CD4-positive, alpha-beta memory T cell (primary cell): ENCODE measurements around the gene CD1B. TPM values are rescaled to one million over a fixed set of nuclear protein-coding genes. Genes with fewer than 3 reads are reported as not detected.

Source experiments
- CTCF ChIA-PET: fragments of 350-600 bp; sonication (Branson Sonifier 250); formaldehyde crosslinking; loops from one replicate; lab custom pipeline; 2021; ENCODE audit warnings: inconsistent platforms; ENCODE audit not compliant: partially characterized antibody; lab: Charles Lee
- POLR2A ChIA-PET: fragments of 350-600 bp; sonication (Branson Sonifier 250); formaldehyde crosslinking; loops from one replicate; lab custom pipeline; 2021; ENCODE audit not compliant: partially characterized antibody; lab: Charles Lee
- DNase-seq, 5 donors: peaks; one replicate each; pipeline versions ENCODE4 v3.0.0 to v3.0.0-alpha.2; 2020 to 2022; ENCODE audit warnings: mixed read lengths in 1 of 5
- H3K27ac ChIP-seq: one replicate; pipeline ENCODE4 v1.7.0; 2013; ENCODE audit warnings: low read depth, low read length
- H3K27me3 ChIP-seq: 2 replicates; pipeline ENCODE4 v1.7.0; 2013; ENCODE audit warnings: mild to moderate bottlenecking, low read length, moderate library complexity; ENCODE audit not compliant: insufficient read depth
- H3K36me3 ChIP-seq: 2 replicates; pipeline ENCODE4 v1.7.0; 2013; ENCODE audit warnings: mild to moderate bottlenecking, low read length, moderate library complexity; ENCODE audit not compliant: insufficient read depth
- H3K4me1 ChIP-seq: 2 replicates; pipeline ENCODE4 v1.7.0; 2013; ENCODE audit warnings: mild to moderate bottlenecking, low read length, moderate library complexity; ENCODE audit not compliant: insufficient read depth
- H3K4me3 ChIP-seq, 2 donors: one replicate each; pipeline ENCODE4 v1.7.0; 2013; ENCODE audit warnings: low read length in 2 of 2, mild to moderate bottlenecking in 1 of 2
- H3K9me3 ChIP-seq, 2 donors: one replicate each; pipeline ENCODE4 v1.7.0; 2013; ENCODE audit warnings: low read length in 2 of 2, control low read depth in 1 of 2; ENCODE audit not compliant: control insufficient read depth in 1 of 2
- H3K27ac Mint-ChIP-seq, 7 donors: one replicate each; pipeline ENCODE4 v1.8.0; 2020 to 2021; ENCODE audit warnings: mixed read lengths in 7 of 7, mild to moderate bottlenecking in 6 of 7, inconsistent platforms in 3 of 7, moderate library complexity in 3 of 7
- H3K27me3 Mint-ChIP-seq, 2 donors: one replicate each; pipeline ENCODE4 v1.8.0; 2020 to 2021; ENCODE audit warnings: mixed read lengths in 2 of 2
- H3K36me3 Mint-ChIP-seq, 2 donors: one replicate each; pipeline ENCODE4 v1.8.0; 2020 to 2021; ENCODE audit warnings: mixed read lengths in 2 of 2, inconsistent platforms in 1 of 2, mild to moderate bottlenecking in 1 of 2
- H3K4me1 Mint-ChIP-seq, 4 donors: one replicate each; pipeline ENCODE4 v1.8.0; 2020 to 2021; ENCODE audit warnings: mixed read lengths in 4 of 4, mild to moderate bottlenecking in 1 of 4
- H3K4me3 Mint-ChIP-seq, 8 donors: one replicate each; pipeline ENCODE4 v1.8.0; 2020 to 2021; ENCODE audit warnings: mixed read lengths in 8 of 8, mild to moderate bottlenecking in 7 of 8, moderate library complexity in 6 of 8, inconsistent platforms in 3 of 8
- H3K9me3 Mint-ChIP-seq, 8 donors: one replicate each; pipeline ENCODE4 v1.8.0; 2020 to 2021; ENCODE audit warnings: mixed read lengths in 8 of 8, mild to moderate bottlenecking in 5 of 8, inconsistent platforms in 3 of 8, moderate library complexity in 1 of 8
- intact Hi-C: fragments of 100-400 bp; cut with micrococcal nuclease; formaldehyde crosslinking; loops from one replicate; pipeline ENCODE4 v1.15.1; 2023
- polyA plus RNA-seq, 2 donors: library from polyadenylated mRNA; unstranded; fragments of 300-500 nt; fragmentation: Illumina TruSeq; gene quantifications; one replicate each; pipeline ENCODE4 v1.2.3, GENCODE V29; 2021
- total RNA-seq, 2 experiments: library from RNA; stranded (reverse); gene quantifications; one replicate each; pipeline ENCODE4 v1.2.3, GENCODE V29; 2021

CD1B gene
- total and polyA plus RNA-seq, 4 experiments from 2014 or later, result not detected

- CTCF ChIA-PET, result interaction anchor here (1.3 to 3.1 kb wide), 2 partner anchors 124 to 743 kb away, joined by 3 to 33 read pairs; no protein-coding TSS in a partner anchor
Observed at GRCh38 chr1:158329300-158329699, 2.0 kb downstream of the CD1B start.

GRCh38 chr1:158328426-158328825 lies 2.9 kb downstream of the CD1B start:
- POLR2A ChIA-PET, result no interaction called here
- no peaks in the 10 kb centered on the region for H3K9me3 ChIP-seq
- Mint-ChIP-seq H3K27me3 (peaks cover 4 to 16% of the 10 kb centered on the region in 2 donors), H3K9me3 (peaks cover 0 to 4% (median under 1%) of the 10 kb centered on the region in 8 donors), H3K4me1 (peaks cover 2 to 3% (median 2%) of the 10 kb centered on the region in 4 donors), H3K27ac (no peak overlapping the region), H3K36me3 (no peaks in the 10 kb centered on the region), H3K4me3 (no peak overlapping the region)
- no peak overlapping the region for H3K4me3 ChIP-seq
- no peaks in the 10 kb centered on the region for H3K4me1 ChIP-seq
- intact Hi-C loops, result no loop called here
- H3K27ac ChIP-seq, result no peak overlapping the region
- CTCF ChIA-PET, result no interaction called here
- H3K36me3 ChIP-seq, result no peaks in the 10 kb centered on the region
- DNase-seq, result no peak
- H3K27me3 ChIP-seq, result no peaks in the 10 kb centered on the region

More at GRCh38 chr1:158329300-158329699, 2.0 kb downstream of the CD1B start:
- Histone ChIP-seq H3K36me3 (no peaks in the 10 kb centered on the region), H3K4me1 (peaks cover 6% of the 10 kb centered on the region), H3K27ac (no peak overlapping the region), H3K9me3 (no peaks in the 10 kb centered on the region), H3K27me3 (no peaks in the 10 kb centered on the region), H3K4me3 (no peak overlapping the region)
- no peak overlapping the region for H3K27ac Mint-ChIP-seq
- POLR2A ChIA-PET, result interaction anchor here (1.0 kb wide), 1 partner anchor 8 kb away, joined by 3 read pairs; no protein-coding TSS in a partner anchor
- H3K4me3 Mint-ChIP-seq, result no peak overlapping the region
- H3K27me3 Mint-ChIP-seq, result peaks cover 6 to 16% of the 10 kb centered on the region in 2 donors
- intact Hi-C loops, result loop anchor here (1.0 kb wide), 1 partner anchor 126 kb away; no protein-coding TSS in a partner anchor
- no peak for DNase-seq
- peaks cover 4 to 11% (median 7%) of the 10 kb centered on the region in 4 donors for H3K4me1 Mint-ChIP-seq
- H3K9me3 Mint-ChIP-seq, result peaks cover 0 to 3% (median 0%) of the 10 kb centered on the region in 8 donors
- no peaks in the 10 kb centered on the region for H3K36me3 Mint-ChIP-seq

- Histone ChIP-seq H3K4me1 (no peaks in the 10 kb centered on the region), H3K9me3 (no peaks in the 10 kb centered on the region), H3K27me3 (no peaks in the 10 kb centered on the region), H3K4me3 (no peak overlapping the region), H3K36me3 (no peaks in the 10 kb centered on the region), H3K27ac (no peak overlapping the region)
- Mint-ChIP-seq H3K4me3 (no peak overlapping the region), H3K9me3 (peaks cover 0 to 10% (median 5%) of the 10 kb centered on the region in 8 donors), H3K4me1 (no peaks in the 10 kb centered on the region), H3K27ac (no peak overlapping the region), H3K27me3 (peaks cover 7 to 15% of the 10 kb centered on the region in 2 donors), H3K36me3 (no peaks in the 10 kb centered on the region)
- CTCF ChIA-PET, result no interaction called here
- DNase-seq, result no peak
- POLR2A ChIA-PET, result no interaction called here
- intact Hi-C loops, result no loop called here
Observed at GRCh38 chr1:158327481-158327880, 3.9 kb downstream of the CD1B start.

GRCh38 chr1:158324395-158324794 lies 6.9 kb downstream of the CD1B start:
- POLR2A ChIA-PET, result no interaction called here
- Mint-ChIP-seq H3K36me3 (peaks cover 0 to 1% of the 10 kb centered on the region in 2 donors), H3K27ac (no peak overlapping the region)

GRCh38 chr1:158323866-158324265 lies 7.5 kb downstream of the CD1B start:
- no peak overlapping the region for H3K4me3 Mint-ChIP-seq
- CTCF ChIA-PET, result no interaction called here
- H3K9me3 Mint-ChIP-seq, result peaks cover 0 to 13% (median 5%) of the 10 kb centered on the region in 8 donors
- POLR2A ChIA-PET, result no interaction called here
- no peak overlapping the region for H3K4me3 ChIP-seq
- no peak for DNase-seq
- no peaks in the 10 kb centered on the region for H3K27me3 ChIP-seq
- H3K27me3 Mint-ChIP-seq, result peaks cover 11 to 18% of the 10 kb centered on the region in 2 donors
- no peak overlapping the region for H3K27ac Mint-ChIP-seq
- no peaks in the 10 kb centered on the region for H3K9me3 ChIP-seq
- H3K36me3 Mint-ChIP-seq, result peaks cover 0 to 1% of the 10 kb centered on the region in 2 donors
- no peaks in the 10 kb centered on the region for H3K36me3 ChIP-seq
- intact Hi-C loops, result no loop called here
- H3K27ac ChIP-seq, result no peak overlapping the region
- no peaks in the 10 kb centered on the region for H3K4me1 Mint-ChIP-seq
- no peaks in the 10 kb centered on the region for H3K4me1 ChIP-seq

More at GRCh38 chr1:158324395-158324794, 6.9 kb downstream of the CD1B start:
- H3K4me3 ChIP-seq, result no peak overlapping the region
- H3K4me1 ChIP-seq, result no peaks in the 10 kb centered on the region
- no peaks in the 10 kb centered on the region for H3K27me3 ChIP-seq
- no peaks in the 10 kb centered on the region for H3K36me3 ChIP-seq
- H3K4me3 Mint-ChIP-seq, result no peak overlapping the region
- H3K27ac ChIP-seq, result no peak overlapping the region
- CTCF ChIA-PET, result no interaction called here
- no peaks in the 10 kb centered on the region for H3K4me1 Mint-ChIP-seq
- intact Hi-C loops, result no loop called here
- DNase-seq, result no peak
- H3K9me3 ChIP-seq, result no peaks in the 10 kb centered on the region
- H3K9me3 Mint-ChIP-seq, result peaks cover 0 to 13% (median 5%) of the 10 kb centered on the region in 8 donors
- H3K27me3 Mint-ChIP-seq, result peaks cover 11 to 18% of the 10 kb centered on the region in 2 donors

- CTCF ChIA-PET, result no interaction called here
- H3K36me3 Mint-ChIP-seq, result no peaks in the 10 kb centered on the region
- peaks cover 0 to 3% of the 10 kb centered on the region in 2 donors for H3K27me3 Mint-ChIP-seq
Observed at GRCh38 chr1:158311066-158311465, 20.3 kb downstream of the CD1B start.

DNA sequence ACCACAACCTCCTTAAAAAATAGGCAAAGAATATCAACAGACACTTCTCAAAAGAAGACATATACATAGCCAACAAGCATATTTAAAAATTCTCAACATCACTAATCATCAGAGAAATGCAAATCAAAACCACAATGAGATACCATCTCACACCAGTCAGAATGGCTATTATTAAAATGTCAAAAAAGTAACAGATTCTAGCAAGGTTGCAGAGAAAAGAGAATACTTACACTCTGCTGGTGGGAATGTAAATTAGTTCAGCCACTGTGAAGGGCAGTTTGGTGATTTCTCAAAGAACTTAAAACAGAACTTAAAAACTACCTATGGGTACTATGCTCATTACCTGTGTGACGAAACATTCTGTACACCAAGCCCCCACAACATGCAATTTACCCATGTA lies 20.7 kb downstream of the CD1B start:
- H3K27ac ChIP-seq, result no peak overlapping the region
- no peaks in the 10 kb centered on the region for H3K4me1 ChIP-seq
- intact Hi-C loops, result no loop called here
- H3K27me3 ChIP-seq, result no peaks in the 10 kb centered on the region
- Mint-ChIP-seq H3K36me3 (no peaks in the 10 kb centered on the region), H3K4me3 (no peak overlapping the region), H3K27ac (no peak overlapping the region), H3K27me3 (peaks cover 3% of the 10 kb centered on the region in 2 donors), H3K4me1 (no peaks in the 10 kb centered on the region), H3K9me3 (peaks cover 0 to 36% (median 16%) of the 10 kb centered on the region in 8 donors)
- no peak for DNase-seq
- H3K36me3 ChIP-seq, result no peaks in the 10 kb centered on the region
- H3K9me3 ChIP-seq, result no peaks in the 10 kb centered on the region
- ChIA-PET CTCF (no interaction called here), POLR2A (no interaction called here)
- H3K4me3 ChIP-seq, result no peak overlapping the region

More at GRCh38 chr1:158311066-158311465, 20.3 kb downstream of the CD1B start:
- peaks cover 0 to 36% (median 16%) of the 10 kb centered on the region in 8 donors for H3K9me3 Mint-ChIP-seq
- Histone ChIP-seq H3K27me3 (no peaks in the 10 kb centered on the region), H3K27ac (no peak overlapping the region), H3K36me3 (no peaks in the 10 kb centered on the region), H3K9me3 (no peaks in the 10 kb centered on the region), H3K4me3 (no peak overlapping the region), H3K4me1 (no peaks in the 10 kb centered on the region)
- POLR2A ChIA-PET, result no interaction called here
- H3K27ac Mint-ChIP-seq, result no peak overlapping the region
- DNase-seq, result no peak
- intact Hi-C loops, result no loop called here
- no peaks in the 10 kb centered on the region for H3K4me1 Mint-ChIP-seq
- H3K4me3 Mint-ChIP-seq, result no peak overlapping the region
